HG02798 (cell line): ENCODE measurements around the gene MPDU1.
"Not testable (repeated sequence)": the region's sequence is repeated elsewhere in the genome, so short reads cannot be mapped to it uniquely, and the experiment has no call there.

Experiments used
- ATAC-seq: cut with Tn5 transposase; IDR thresholded peaks from one replicate; pipeline ENCODE4 v1.9.1; 2021; ENCODE audit warnings: mild to moderate bottlenecking; ENCODE audit not compliant: unreplicated experiment, poor library complexity

Gene MPDU1

GRCh38 chr17:7612294-7612640 is 28.6 kb downstream of the MPDU1 start:
- ATAC-seq: no peak

GRCh38 chr17:7613769-7614424 is 30.2 kb downstream of the MPDU1 start:
- no peak for ATAC-seq

GRCh38 chr17:7614425-7615264 is 31.0 kb downstream of the MPDU1 start, which contains the start of gene FXR2:
Gene FXR2 (minus strand): TSS chr17:7614897. CDS start chr17:7614532, 365 bp downstream.
- peak; percentile 91 for ATAC-seq

- no peak for ATAC-seq
These were observed 31.7 kb downstream of the MPDU1 start for GRCh38 chr17:7615265-7615747.

GRCh38 chr17:7618608-7619007 is 35.0 kb downstream of the MPDU1 start:
- ATAC-seq: no peak

GRCh38 chr17:7620835-7621234 is 37.2 kb downstream of the MPDU1 start:
- ATAC-seq: no peak

GRCh38 chr17:7623661-7624060 is 40.0 kb downstream of the MPDU1 start:
- ATAC-seq: no peak

GRCh38 chr17:7625749-7626148 is 42.1 kb downstream of the MPDU1 start:
- ATAC-seq: not testable (repeated sequence)

GRCh38 chr17:7626307-7626706 is 42.7 kb downstream of the MPDU1 start:
- ATAC-seq: no peak

- ATAC-seq: no peak
These were observed 43.3 kb downstream of the MPDU1 start for GRCh38 chr17:7626956-7627249.

GRCh38 chr17:7627250-7628121 is 43.8 kb downstream of the MPDU1 start, which contains the start of gene SAT2:
Gene SAT2 (minus strand): TSS chr17:7627821. CDS start chr17:7627635, 186 bp downstream.
- ATAC-seq: peak; percentile 90

GRCh38 chr17:7629939-7630571 is 46.4 kb downstream of the MPDU1 start, which contains the start of gene SHBG:
Gene SHBG (plus strand): TSS chr17:7630135. CDS start chr17:7630173, 38 bp downstream.
- ATAC-seq: no peak

- no peak for ATAC-seq
These were observed 48.0 kb downstream of the MPDU1 start for GRCh38 chr17:7631398-7632380.

- no peak for ATAC-seq
These were observed 48.8 kb downstream of the MPDU1 start for GRCh38 chr17:7632492-7632894.

- no peak for ATAC-seq
These were observed 49.4 kb downstream of the MPDU1 start for GRCh38 chr17:7633093-7633492.

- no peak for ATAC-seq
These were observed 50.7 kb downstream of the MPDU1 start for GRCh38 chr17:7634384-7634783.

- no peak for ATAC-seq
These were observed 52.5 kb downstream of the MPDU1 start for GRCh38 chr17:7636163-7636562.
